Measurements from ENCODE around the gene ASIC3.

DNA sequence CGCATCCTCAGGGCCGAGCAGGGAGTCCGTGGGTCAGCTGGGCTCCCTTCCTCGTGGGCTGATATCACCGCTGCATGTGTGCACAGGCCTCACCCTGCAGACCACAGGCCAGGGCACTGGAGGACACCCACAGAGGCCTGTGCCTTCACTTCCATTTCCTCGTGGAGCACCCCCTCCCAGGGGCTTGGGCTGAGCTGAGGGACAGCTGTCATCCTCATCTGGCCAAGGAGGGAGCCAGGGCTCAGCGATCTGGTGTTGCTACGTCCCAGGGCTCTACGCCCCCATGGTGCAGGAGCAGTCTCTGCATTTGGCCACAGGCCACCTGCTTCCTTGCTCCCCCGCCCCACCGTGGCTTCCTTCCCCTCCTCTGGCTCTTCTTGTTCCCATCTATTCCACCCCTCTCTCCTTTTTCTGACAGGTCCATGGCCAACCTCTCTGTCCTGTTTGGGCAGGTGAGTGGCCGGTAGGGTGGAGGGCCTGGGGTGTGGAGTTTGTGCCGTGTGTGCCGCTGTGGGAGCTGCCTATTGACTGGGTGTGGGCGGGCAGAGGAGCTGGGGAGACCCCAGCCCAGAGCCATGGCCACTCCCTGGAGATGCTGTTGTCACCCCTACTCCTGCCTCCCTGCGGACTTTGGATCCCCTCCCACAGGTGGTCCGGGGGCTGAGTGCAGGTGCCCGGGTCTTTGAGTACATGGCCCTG, 8.3 kb upstream of the ASIC3 start:
- TF ChIP-seq CTCF (IDR thresholded peaks at IDR 0.05; ENCODE audit: low read length) (no peak), EZH2 (optimal IDR thresholded peaks at IDR 0.05; ENCODE audit: low read depth, low read length) (no peak), EZH2phosphoT487 (IDR thresholded peaks at IDR 0.05; ENCODE audit: low read length) (no peak)

All from MM.1S (cell line).